Kidney epithelial cell (primary cell): ENCODE results near the gene ATP6V1A. TPM values are rescaled to one million over a fixed set of nuclear protein-coding genes. Genes with fewer than 3 reads are reported as not detected.
"Not testable (repeated sequence)": the region's sequence is repeated elsewhere in the genome, so short reads cannot be mapped to it uniquely, and the experiment has no call there.

ENCODE experiments used
- DNase-seq: peaks from one replicate; pipeline ENCODE4 v3.0.0-alpha.2; 2010; ENCODE audit warnings: low read depth
- H3K27me3 ChIP-seq: 2 replicates; pipeline ENCODE4 v1.6.0; 2011; ENCODE audit warnings: low read length; ENCODE audit not compliant: control insufficient read depth, insufficient read depth
- H3K36me3 ChIP-seq: 2 replicates; pipeline ENCODE4 v1.5.1; 2011; ENCODE audit warnings: low read length; ENCODE audit not compliant: control insufficient read depth, insufficient read depth
- H3K4me3 ChIP-seq: 2 replicates; pipeline ENCODE4 v1.5.1; 2011; ENCODE audit warnings: low read depth, mild to moderate bottlenecking, control low read depth, low read length
- CTCF ChIP-seq: IDR thresholded peaks from 2 replicates; pipeline ENCODE4 v1.5.1; 2011; ENCODE audit warnings: mild to moderate bottlenecking, moderate library complexity, low read length, control low read depth, inconsistent platforms; ENCODE audit not compliant: insufficient read depth, poor library complexity, severe bottlenecking
- total RNA-seq: library from RNA; depleted of rRNA; stranded (reverse); fragments of >200 nt; gene quantifications from 2 replicates; pipeline ENCODE4 v1.2.3, GENCODE V29; 2015

Gene ATP6V1A
- total RNA-seq, 1 donor from 2014 or later, result 43.6 TPM

- no peaks in the 10 kb centered on the region for H3K27me3 ChIP-seq
- no peak overlapping the region for H3K4me3 ChIP-seq
- TF ChIP-seq CTCF, result peak; percentile 39
- H3K36me3 ChIP-seq, result no peaks in the 10 kb centered on the region
- DNase-seq, result no peak
Measured at GRCh38 chr3:113844622-113845222, 97.9 kb downstream of the ATP6V1A start.

GRCh38 chr3:113847247-113847646 lies 100.4 kb downstream of the ATP6V1A start:
- DNase-seq, result no peak
- TF ChIP-seq CTCF, result no peak
- Histone ChIP-seq H3K27me3 (no peaks in the 10 kb centered on the region), H3K36me3 (no peaks in the 10 kb centered on the region), H3K4me3 (no peak overlapping the region)

GRCh38 chr3:113847664-113848461 lies 101.0 kb downstream of the ATP6V1A start:
- no peak for TF ChIP-seq CTCF
- no peak overlapping the region for H3K4me3 ChIP-seq
- no peaks in the 10 kb centered on the region for H3K27me3 ChIP-seq
- H3K36me3 ChIP-seq, result no peaks in the 10 kb centered on the region
- DNase-seq, result no peak

GRCh38 chr3:113849071-113849470 lies 102.2 kb downstream of the ATP6V1A start:
- not testable (repeated sequence) for H3K36me3 ChIP-seq, H3K4me3 ChIP-seq, H3K27me3 ChIP-seq, DNase-seq

- not testable (repeated sequence) for H3K4me3 ChIP-seq, H3K36me3 ChIP-seq, H3K27me3 ChIP-seq, DNase-seq
Measured at GRCh38 chr3:113849841-113850240, 103.0 kb downstream of the ATP6V1A start.

- H3K4me3 ChIP-seq, DNase-seq, H3K27me3 ChIP-seq, H3K36me3 ChIP-seq: not testable (repeated sequence)
Measured at GRCh38 chr3:113850391-113850790, 103.6 kb downstream of the ATP6V1A start.

GRCh38 chr3:113852506-113852905 lies 105.7 kb downstream of the ATP6V1A start:
- H3K4me3 ChIP-seq, result no peak overlapping the region
- TF ChIP-seq CTCF, result no peak
- no peaks in the 10 kb centered on the region for H3K36me3 ChIP-seq
- DNase-seq, result no peak
- no peaks in the 10 kb centered on the region for H3K27me3 ChIP-seq

Other genes starting within 250 kb of the ATP6V1A start
- gene SPICE1, start 231.9 kb upstream of the ATP6V1A start, total RNA-seq, result 14.5 and 15.2 TPM in 2 replicates
- gene SIDT1, start 214.5 kb upstream of the ATP6V1A start, total RNA-seq, result 0.04 and 0.14 TPM in 2 replicates
- gene USF3, start 50.4 kb upstream of the ATP6V1A start, total RNA-seq, result 11.3 and 12.9 TPM in 2 replicates
- 110 and 149 TPM in 2 replicates for gene NAA50, start 786 bp upstream of the ATP6V1A start, total RNA-seq
- gene GRAMD1C, start 91.8 kb downstream of the ATP6V1A start, total RNA-seq, result 2.0 and 4.1 TPM in 2 replicates
- gene ZDHHC23, start 201.0 kb downstream of the ATP6V1A start, total RNA-seq, result 4.7 and 8.4 TPM in 2 replicates